Measurements from ENCODE around the gene HDAC1. TPM values are rescaled to one million over a fixed set of nuclear protein-coding genes. Genes with fewer than 3 reads are reported as not detected.

The HDAC1 gene
- total and polyA plus RNA-seq, 4 donors, result 32.1 to 58.1 (median 45.2) TPM

- WGBS, result 41% methylated on average over 10 of the region's 10 CpGs
- peaks cover 2 to 13% (median 7%) of the 10 kb centered on the region in 4 donors for H3K4me1 ChIP-seq (ENCODE audit: control insufficient read depth in 4 of 4, insufficient read depth in 4 of 4, low read length in 3 of 4)
- DNase-seq (ENCODE audit: low spot score), result no peak
- no peaks in the 10 kb centered on the region for H3K27me3 ChIP-seq (ENCODE audit: control insufficient read depth in 4 of 4, insufficient read depth in 4 of 4, low read length in 3 of 4)
- H3K27ac ChIP-seq (ENCODE audit: low read depth in 1 of 2, low read length in 2 of 2), result peak overlapping the region in 1 of 2 donors; percentile 4
- no peaks in the 10 kb centered on the region for H3K9me3 ChIP-seq (ENCODE audit: control insufficient read depth in 4 of 4, low read length in 3 of 4)
- no peak overlapping the region for H3K4me3 ChIP-seq (ENCODE audit: low read depth in 1 of 3, low read length in 3 of 3)
- no peaks in the 10 kb centered on the region for H3K36me3 ChIP-seq (ENCODE audit: control insufficient read depth in 4 of 4, insufficient read depth in 3 of 4, low read depth in 1 of 4, low read length in 3 of 4)
- no peak overlapping the region for H3K9ac ChIP-seq (ENCODE audit: low read depth in 1 of 2, low read length in 2 of 2)
- peak; percentile 97 for TF ChIP-seq YY1 (IDR thresholded peaks at IDR 0.05)
- no peak for TF ChIP-seq HNF4G (IDR thresholded peaks at IDR 0.05)
- no peak for TF ChIP-seq NR2F2 (IDR thresholded peaks at IDR 0.05)
- TF ChIP-seq, protein P1, sequence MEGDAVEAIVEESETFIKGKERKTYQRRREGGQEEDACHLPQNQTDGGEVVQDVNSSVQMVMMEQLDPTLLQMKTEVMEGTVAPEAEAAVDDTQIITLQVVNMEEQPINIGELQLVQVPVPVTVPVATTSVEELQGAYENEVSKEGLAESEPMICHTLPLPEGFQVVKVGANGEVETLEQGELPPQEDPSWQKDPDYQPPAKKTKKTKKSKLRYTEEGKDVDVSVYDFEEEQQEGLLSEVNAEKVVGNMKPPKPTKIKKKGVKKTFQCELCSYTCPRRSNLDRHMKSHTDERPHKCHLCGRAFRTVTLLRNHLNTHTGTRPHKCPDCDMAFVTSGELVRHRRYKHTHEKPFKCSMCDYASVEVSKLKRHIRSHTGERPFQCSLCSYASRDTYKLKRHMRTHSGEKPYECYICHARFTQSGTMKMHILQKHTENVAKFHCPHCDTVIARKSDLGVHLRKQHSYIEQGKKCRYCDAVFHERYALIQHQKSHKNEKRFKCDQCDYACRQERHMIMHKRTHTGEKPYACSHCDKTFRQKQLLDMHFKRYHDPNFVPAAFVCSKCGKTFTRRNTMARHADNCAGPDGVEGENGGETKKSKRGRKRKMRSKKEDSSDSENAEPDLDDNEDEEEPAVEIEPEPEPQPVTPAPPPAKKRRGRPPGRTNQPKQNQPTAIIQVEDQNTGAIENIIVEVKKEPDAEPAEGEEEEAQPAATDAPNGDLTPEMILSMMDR (IDR thresholded peaks at IDR 0.05; ENCODE audit: low read depth, low read length, missing input control), result no peak
- no peak for TF ChIP-seq REST (IDR thresholded peaks at IDR 0.05)
- TF ChIP-seq, protein P2, sequence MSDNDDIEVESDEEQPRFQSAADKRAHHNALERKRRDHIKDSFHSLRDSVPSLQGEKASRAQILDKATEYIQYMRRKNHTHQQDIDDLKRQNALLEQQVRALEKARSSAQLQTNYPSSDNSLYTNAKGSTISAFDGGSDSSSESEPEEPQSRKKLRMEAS (IDR thresholded peaks at IDR 0.05), result peak; percentile 21
- peak; percentile 26 to 29 for TF ChIP-seq JUND (IDR thresholded peaks at IDR 0.05)
- no peak for TF ChIP-seq EGR1 (IDR thresholded peaks at IDR 0.05; ENCODE audit: low read depth in 2 of 2)
- TF ChIP-seq TAF1 (conservative IDR thresholded peaks at IDR 0.05), result no peak
- peak; percentile 14 for TF ChIP-seq FOXA1 (IDR thresholded peaks at IDR 0.05)
- TF ChIP-seq, protein P3, sequence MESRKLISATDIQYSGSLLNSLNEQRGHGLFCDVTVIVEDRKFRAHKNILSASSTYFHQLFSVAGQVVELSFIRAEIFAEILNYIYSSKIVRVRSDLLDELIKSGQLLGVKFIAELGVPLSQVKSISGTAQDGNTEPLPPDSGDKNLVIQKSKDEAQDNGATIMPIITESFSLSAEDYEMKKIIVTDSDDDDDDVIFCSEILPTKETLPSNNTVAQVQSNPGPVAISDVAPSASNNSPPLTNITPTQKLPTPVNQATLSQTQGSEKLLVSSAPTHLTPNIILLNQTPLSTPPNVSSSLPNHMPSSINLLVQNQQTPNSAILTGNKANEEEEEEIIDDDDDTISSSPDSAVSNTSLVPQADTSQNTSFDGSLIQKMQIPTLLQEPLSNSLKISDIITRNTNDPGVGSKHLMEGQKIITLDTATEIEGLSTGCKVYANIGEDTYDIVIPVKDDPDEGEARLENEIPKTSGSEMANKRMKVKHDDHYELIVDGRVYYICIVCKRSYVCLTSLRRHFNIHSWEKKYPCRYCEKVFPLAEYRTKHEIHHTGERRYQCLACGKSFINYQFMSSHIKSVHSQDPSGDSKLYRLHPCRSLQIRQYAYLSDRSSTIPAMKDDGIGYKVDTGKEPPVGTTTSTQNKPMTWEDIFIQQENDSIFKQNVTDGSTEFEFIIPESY (IDR thresholded peaks at IDR 0.05), result no peak
- TF ChIP-seq, protein P4, sequence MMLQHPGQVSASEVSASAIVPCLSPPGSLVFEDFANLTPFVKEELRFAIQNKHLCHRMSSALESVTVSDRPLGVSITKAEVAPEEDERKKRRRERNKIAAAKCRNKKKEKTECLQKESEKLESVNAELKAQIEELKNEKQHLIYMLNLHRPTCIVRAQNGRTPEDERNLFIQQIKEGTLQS (IDR thresholded peaks at IDR 0.05), result no peak
- peak in 1 of 2 donors; percentile 40 for TF ChIP-seq HNF4A (conservative IDR thresholded peaks at IDR 0.05)
- TF ChIP-seq RXRA (IDR thresholded peaks at IDR 0.05), result peak; percentile 38 to 46
- TF ChIP-seq FOXA2 (IDR thresholded peaks at IDR 0.05), result peak; percentile 55
- TF ChIP-seq GABPA (IDR thresholded peaks at IDR 0.05 in 1 of 2, conservative IDR thresholded peaks at IDR 0.05 in 1 of 2), result peak in 1 of 2 donors; percentile 30
- TF ChIP-seq SP1 (IDR thresholded peaks at IDR 0.05), result peak; percentile 55
- TF ChIP-seq RAD21 (IDR thresholded peaks at IDR 0.05), result peak in 1 of 2 donors; percentile 41
Measured at GRCh38 chr1:32255072-32256071, 36.5 kb upstream of the HDAC1 start.

Measured in liver (tissue), 9 donors.